Breast epithelium (tissue), 3 donors: ENCODE data around the gene DTX3L.

Source experiments
- CTCF ChIP-seq, 3 donors: fragments of 450-650 bp; IDR thresholded peaks; one replicate each; pipeline ENCODE4 v1.5.1; 2016 to 2017; ENCODE audit warnings: antibody characterized with exemption in 3 of 3, mild to moderate bottlenecking in 3 of 3, moderate library complexity in 3 of 3
- POLR2A ChIP-seq: fragments of 450-650 bp; IDR thresholded peaks from one replicate; pipeline ENCODE4 v1.6.1; 2016; ENCODE audit warnings: antibody characterized with exemption, mild to moderate bottlenecking, moderate library complexity
- POLR2AphosphoS5 ChIP-seq, 3 donors: sonication (generic); formaldehyde crosslinking; IDR thresholded peaks; one replicate each; pipeline ENCODE4 v1.6.1; 2017; ENCODE audit warnings: antibody characterized with exemption in 3 of 3

GRCh38 chr3:122623031-122623829 is 59.1 kb downstream of the DTX3L start:
- TF ChIP-seq CTCF (IDR thresholded peaks at IDR 0.05), result no peak
- no peak for TF ChIP-seq POLR2AphosphoS5 (IDR thresholded peaks at IDR 0.05)
- no peak for TF ChIP-seq POLR2A
